Activated CD4-positive, alpha-beta T cell treated with anti-CD3 and anti-CD28 coated beads, Interleukin-10, Interleukin-2, amounts not matched to agents 100 ng/mL and 50 ng/mL, durations not matched to agents 16 hours and 8 hours (primary cell): ENCODE data around the gene TESK1.
"Not testable (repeated sequence)": the region's sequence is repeated elsewhere in the genome, so short reads cannot be mapped to it uniquely, and the experiment has no call there.

Source experiments
- DNase-seq: peaks from one replicate; pipeline ENCODE4 v3.0.0-alpha.2; 2020

The TESK1 gene

GRCh38 chr9:35616681-35617459 is 11.8 kb downstream of the TESK1 start:
- DNase-seq, result peak; percentile 77

GRCh38 chr9:35617548-35617947 is 12.5 kb downstream of the TESK1 start:
- no peak for DNase-seq

GRCh38 chr9:35618325-35618727 is 13.3 kb downstream of the TESK1 start, which contains the start of gene CD72:
Gene CD72 (minus strand): TSS chr9:35618413. CDS start chr9:35618303, 110 bp downstream.
- DNase-seq, result no peak

- peak; percentile 57 for DNase-seq
Measured at GRCh38 chr9:35618854-35619799, 14.1 kb downstream of the TESK1 start.

- DNase-seq, result no peak
Measured at GRCh38 chr9:35619800-35620158, 14.7 kb downstream of the TESK1 start.

- no peak for DNase-seq
Measured at GRCh38 chr9:35627575-35627974, 22.5 kb downstream of the TESK1 start.

- DNase-seq, result no peak
Measured at GRCh38 chr9:35628389-35628991, 23.4 kb downstream of the TESK1 start.

- no peak for DNase-seq
Measured at GRCh38 chr9:35629597-35629996, 24.5 kb downstream of the TESK1 start.

GRCh38 chr9:35635730-35636129 is 30.7 kb downstream of the TESK1 start:
- DNase-seq, result no peak

GRCh38 chr9:35636135-35636876 is 31.2 kb downstream of the TESK1 start:
- DNase-seq, result no peak

- not testable (repeated sequence) for DNase-seq
Measured at GRCh38 chr9:35636877-35637246, 31.8 kb downstream of the TESK1 start.

- not testable (repeated sequence) for DNase-seq
Measured at GRCh38 chr9:35637427-35637955, 32.4 kb downstream of the TESK1 start.

GRCh38 chr9:35638751-35639150 is 33.7 kb downstream of the TESK1 start:
- DNase-seq, result not testable (repeated sequence)

GRCh38 chr9:35639225-35639624 is 34.2 kb downstream of the TESK1 start:
- DNase-seq, result not testable (repeated sequence)

- no peak for DNase-seq
Measured at GRCh38 chr9:35639631-35640030, 34.6 kb downstream of the TESK1 start.

- not testable (repeated sequence) for DNase-seq
Measured at GRCh38 chr9:35640431-35640830, 35.4 kb downstream of the TESK1 start.

- not testable (repeated sequence) for DNase-seq
Measured at GRCh38 chr9:35641478-35641877, 36.4 kb downstream of the TESK1 start.

GRCh38 chr9:35643046-35643445 is 38.0 kb downstream of the TESK1 start:
- no peak for DNase-seq

- not testable (repeated sequence) for DNase-seq
Measured at GRCh38 chr9:35645736-35646135, 40.7 kb downstream of the TESK1 start.

GRCh38 chr9:35646153-35646532 is 41.1 kb downstream of the TESK1 start:
- DNase-seq, result peak; percentile 25

- peak; percentile 94 for DNase-seq
Measured at GRCh38 chr9:35646533-35647265, 41.6 kb downstream of the TESK1 start.
